Liver (tissue), 3 donors: Measurements from ENCODE around the gene SOHLH1.

Experiments
- CTCF ChIP-seq: fragments of 150-350 bp; IDR thresholded peaks from 2 replicates; pipeline ENCODE4 v1.5.1; 2017; ENCODE audit warnings: improper control_type of control experiment, low read depth, low read length; ENCODE audit not compliant: missing input control
- EGR1 ChIP-seq, 2 donors: IDR thresholded peaks; 2 replicates each; pipeline ENCODE4 v1.6.1; 2016 to 2018; ENCODE audit warnings: antibody characterized with exemption in 2 of 2, low read depth in 2 of 2
- GABPA ChIP-seq, 2 donors: IDR thresholded peaks in 1 of 2; conservative IDR thresholded peaks in 1 of 2; 2 replicates each; pipeline ENCODE4 v1.6.1; 2016; ENCODE audit warnings: antibody characterized with exemption in 2 of 2, mild to moderate bottlenecking in 1 of 2, moderate library complexity in 1 of 2
- HNF4G ChIP-seq: IDR thresholded peaks from 2 replicates; pipeline ENCODE4 v1.6.1; 2016; ENCODE audit warnings: antibody characterized with exemption
- MAX ChIP-seq: IDR thresholded peaks from 2 replicates; pipeline ENCODE4 v1.6.1; 2016; ENCODE audit warnings: antibody characterized with exemption
- REST ChIP-seq: IDR thresholded peaks from 2 replicates; pipeline ENCODE4 v1.6.1; 2016; ENCODE audit warnings: antibody characterized with exemption, mild to moderate bottlenecking
- donor health status: healthy.
- donor health status: healthy.

- no peak for TF ChIP-seq REST
- TF ChIP-seq GABPA (IDR thresholded peaks at IDR 0.05 in 1 of 2, conservative IDR thresholded peaks at IDR 0.05 in 1 of 2): no peak
- TF ChIP-seq EGR1 (IDR thresholded peaks at IDR 0.05; ENCODE audit: low read depth in 2 of 2): no peak
- no peak for TF ChIP-seq MAX
- no peak for TF ChIP-seq CTCF
- no peak for TF ChIP-seq HNF4G
These were observed 20.9 kb downstream of the SOHLH1 start for GRCh38 chr9:135678236-135679017.
